Sciatic nerve (tissue), 2 donors: ENCODE measurements around the gene PCBP3. TPM values are rescaled to one million over a fixed set of nuclear protein-coding genes. Genes with fewer than 3 reads are reported as not detected.
"Not testable (repeated sequence)": the region's sequence is repeated elsewhere in the genome, so short reads cannot be mapped to it uniquely, and the experiment has no call there.

Source experiments
- ATAC-seq: fragments of 200-7000 bp; cut with Tn5 transposase; one replicate; pipeline ENCODE4 v1.9.1; 2020; ENCODE audit warnings: mild to moderate bottlenecking, moderate library complexity
- DNase-seq: peaks from one replicate; pipeline ENCODE4 v3.0.0-alpha.2; 2020; ENCODE audit warnings: low spot score
- intact Hi-C: fragments of 100-400 bp; cut with DNase I; formaldehyde crosslinking; loops from one replicate; pipeline ENCODE4 v1.14.2; 2022
- total RNA-seq: library from RNA; stranded (reverse); fragmentation: NEBNext Ultra II Directional; extraction: Animal tissue kit (Norgen Biotek cat#: 25700); gene quantifications from one replicate; pipeline ENCODE4 v1.2.1, GENCODE V29; 2021
- donor health status: DM: no; HTN: no; CAD: no.
- donor health status: DM: no; HTN: no; CAD: no.

PCBP3 gene
- total RNA-seq, 1 donor from 2014 or later, result 14.1 TPM

GRCh38 chr21:45839274-45839673, 195.7 kb downstream of the PCBP3 start:
- DNase-seq (no peak), ATAC-seq (no peak)
- intact Hi-C loops, result no loop called here

DNA sequence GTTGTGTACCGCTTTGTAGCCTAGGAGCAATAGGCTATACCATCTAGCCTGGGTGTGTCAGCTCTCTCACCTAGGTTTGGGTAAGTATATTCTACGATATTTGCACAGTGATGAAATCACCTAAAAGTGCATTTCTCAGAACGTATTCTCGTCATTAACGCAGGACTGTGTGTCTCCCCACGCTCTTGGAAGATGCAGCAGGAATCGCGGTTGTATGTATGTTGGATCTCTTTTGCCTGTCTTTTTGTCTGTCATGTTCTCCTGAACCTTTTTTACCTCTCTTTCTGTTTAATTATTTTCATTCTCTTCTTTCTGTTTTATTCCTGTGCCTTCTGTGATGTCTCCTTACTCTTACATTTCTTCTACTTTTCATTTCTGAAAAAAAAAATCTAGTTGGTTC, 197.5 kb downstream of the PCBP3 start:
- intact Hi-C loops, result no loop called here
- DNase-seq (no peak), ATAC-seq (no peak)

- ATAC-seq (no peak), DNase-seq (no peak)
- intact Hi-C loops, result no loop called here
Measured at GRCh38 chr21:45843426-45843825, 199.9 kb downstream of the PCBP3 start.

DNA sequence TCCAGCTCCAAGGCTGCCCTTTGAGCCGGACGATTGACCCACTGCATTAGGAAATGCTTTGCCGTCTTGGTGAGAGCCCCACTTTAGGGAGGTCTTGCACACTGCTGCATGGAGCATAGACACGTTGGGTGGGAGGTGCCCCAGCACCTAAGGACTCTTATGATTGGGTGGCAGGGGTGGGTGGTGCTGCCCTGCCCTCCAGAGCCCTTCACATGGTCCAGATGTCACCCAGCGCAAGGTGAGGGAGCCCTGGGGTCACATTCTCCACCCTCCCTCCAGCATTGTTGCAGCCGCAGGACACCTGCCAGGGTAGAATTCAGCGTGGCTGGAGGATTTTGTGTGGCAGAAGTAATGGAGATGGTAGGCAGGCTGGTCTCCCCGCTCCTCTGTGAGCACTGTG, 200.7 kb downstream of the PCBP3 start:
- ATAC-seq (no peak), DNase-seq (peak; percentile 36)
- intact Hi-C loops, result no loop called here

DNA sequence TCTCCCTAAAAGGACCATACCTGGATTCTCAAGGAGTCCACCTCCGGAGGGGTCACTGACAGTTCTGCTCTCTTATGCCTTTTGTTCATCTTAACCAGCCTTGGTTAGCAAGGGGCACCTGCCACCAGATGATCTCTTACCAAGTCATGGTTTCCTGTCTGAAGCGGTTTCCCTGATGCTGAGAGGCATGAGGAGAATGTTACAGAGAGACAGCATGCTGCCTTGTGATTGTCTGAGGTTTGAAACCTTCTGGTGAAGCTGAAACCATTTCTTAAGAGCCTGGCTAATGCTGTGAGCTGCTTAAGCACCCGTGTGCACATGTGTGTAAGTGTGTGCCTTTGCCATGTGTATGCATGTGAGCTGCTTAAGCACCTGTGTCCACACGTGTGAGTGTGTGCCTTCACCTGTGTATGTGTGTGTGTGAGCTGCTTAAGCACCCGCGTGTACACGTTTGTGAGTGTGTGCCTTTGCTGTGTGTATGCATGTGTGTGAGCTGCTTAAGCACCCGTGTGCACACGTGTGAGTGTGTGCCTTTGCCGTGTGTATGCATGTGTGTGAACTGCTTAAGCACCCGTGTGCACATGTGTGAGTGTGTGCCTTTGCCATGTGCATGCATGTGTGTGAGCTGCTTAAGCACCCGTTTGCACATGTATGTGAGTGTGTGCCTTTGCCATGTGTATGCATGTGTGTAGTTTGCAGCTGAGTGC, 201.7 kb downstream of the PCBP3 start:
- intact Hi-C loops, result no loop called here
- no peak for ATAC-seq
- DNase-seq, result no peak

GRCh38 chr21:45845770-45846090, 202.2 kb downstream of the PCBP3 start:
- DNase-seq (no peak), ATAC-seq (no peak)
- intact Hi-C loops, result no loop called here

GRCh38 chr21:45846373-45847160, 203.0 kb downstream of the PCBP3 start:
- ATAC-seq (peak; percentile 91), DNase-seq (peak; percentile 61)
- intact Hi-C loops, result no loop called here

- intact Hi-C loops, result no loop called here
- no peak for DNase-seq
- ATAC-seq, result no peak
Measured at GRCh38 chr21:45847870-45848269, 204.3 kb downstream of the PCBP3 start.

DNA sequence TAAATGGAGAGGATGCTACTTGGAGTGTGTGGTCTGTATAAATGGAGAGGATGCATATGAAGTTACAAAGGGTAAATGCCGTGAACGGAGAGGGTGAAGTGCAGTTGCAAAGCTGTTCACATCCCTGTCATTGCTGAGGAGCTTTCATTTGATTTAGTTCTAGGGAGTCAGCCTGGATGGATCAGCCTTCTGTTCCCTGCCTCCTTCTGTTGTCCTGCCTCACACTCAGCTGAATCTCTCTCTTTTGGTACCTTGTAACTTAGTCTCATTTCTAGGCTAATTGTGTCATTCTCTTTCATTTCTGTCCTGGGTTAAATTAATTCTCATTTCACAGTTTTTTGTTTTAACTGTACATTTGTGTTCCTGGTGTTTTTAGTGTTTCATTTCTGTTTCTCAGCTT, 204.8 kb downstream of the PCBP3 start:
- no peak for ATAC-seq
- intact Hi-C loops, result no loop called here
- no peak for DNase-seq

DNA sequence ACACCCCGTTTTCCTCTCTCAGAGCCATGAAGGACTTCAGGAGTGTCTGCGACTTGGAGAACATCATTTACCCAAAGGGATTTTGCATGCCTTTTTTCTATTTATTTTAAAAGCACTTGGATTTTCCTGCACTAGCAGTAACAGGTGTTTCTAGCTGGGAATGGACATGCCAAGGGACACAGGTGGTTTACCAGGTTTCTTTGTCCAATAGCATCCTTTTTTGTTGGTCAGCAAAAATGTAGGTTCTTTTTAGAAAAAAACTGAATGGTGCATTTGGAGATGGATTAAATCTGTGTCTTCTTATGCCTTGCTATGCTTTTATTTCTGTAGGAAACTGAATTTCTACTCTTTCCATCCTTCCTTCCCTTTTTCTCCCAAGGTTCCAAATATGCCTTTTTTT, 205.3 kb downstream of the PCBP3 start:
- intact Hi-C loops, result no loop called here
- no peak for DNase-seq
- no peak for ATAC-seq

GRCh38 chr21:45849651-45850050, 206.1 kb downstream of the PCBP3 start:
- no peak for ATAC-seq
- intact Hi-C loops, result no loop called here
- DNase-seq, result peak; percentile 33

- ATAC-seq (no peak), DNase-seq (peak; percentile 41)
- intact Hi-C loops, result no loop called here
Measured at GRCh38 chr21:45850181-45850580, 206.7 kb downstream of the PCBP3 start.

DNA sequence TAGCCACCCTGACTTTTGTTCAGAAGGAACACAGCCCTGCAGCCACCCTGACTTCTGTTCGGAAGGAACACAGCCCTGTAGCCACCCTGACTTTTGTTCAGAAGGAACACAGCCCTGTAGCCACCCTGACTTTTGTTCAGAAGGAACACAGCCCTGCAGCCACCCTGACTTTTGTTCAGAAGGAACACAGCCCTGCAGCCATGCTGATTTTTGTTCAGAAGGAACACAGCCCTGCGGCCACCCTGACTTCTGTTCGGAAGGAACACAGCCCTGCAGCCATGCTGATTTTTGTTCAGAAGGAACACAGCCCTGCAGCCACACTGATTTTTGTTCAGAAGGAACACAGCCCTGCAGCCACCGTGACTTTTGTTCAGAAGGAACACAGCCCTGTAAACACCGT, 208.9 kb downstream of the PCBP3 start:
- ATAC-seq, intact Hi-C loops, DNase-seq: not testable (repeated sequence)

DNA sequence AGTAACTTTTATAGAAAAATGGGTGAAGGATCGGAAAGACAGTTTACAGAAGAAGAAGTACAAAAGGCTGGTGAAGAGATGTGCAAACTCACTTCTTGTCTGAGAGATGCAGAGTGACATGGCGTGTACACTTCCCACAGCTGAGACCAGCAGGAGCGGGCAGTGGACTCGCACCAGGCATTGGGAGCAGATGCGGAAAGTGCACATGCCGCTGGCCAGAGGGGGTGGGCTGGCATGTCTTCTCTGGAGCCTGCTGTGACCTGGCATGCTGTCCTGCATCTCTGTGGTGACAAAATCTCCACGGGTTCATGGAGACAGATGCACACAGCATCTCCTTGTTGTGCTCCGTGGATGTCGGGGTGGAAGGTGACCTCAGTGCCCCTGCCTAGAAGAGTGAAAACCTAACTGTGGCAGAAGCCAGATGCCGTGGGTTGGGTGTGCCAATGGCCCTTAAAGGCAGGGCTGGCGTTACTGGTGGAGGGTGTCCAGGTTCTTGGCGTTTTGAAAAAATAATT, 209.4 kb downstream of the PCBP3 start:
- intact Hi-C loops, result no loop called here
- ATAC-seq, result no peak
- peak; percentile 32 for DNase-seq

- peak; percentile 34 for DNase-seq
- intact Hi-C loops, result no loop called here
- no peak for ATAC-seq
Measured at GRCh38 chr21:45853703-45854342, 210.3 kb downstream of the PCBP3 start.

GRCh38 chr21:45854690-45855247, 211.2 kb downstream of the PCBP3 start:
- DNase-seq (peak; percentile 31), ATAC-seq (no peak)
- intact Hi-C loops, result no loop called here

- ATAC-seq (no peak), DNase-seq (peak; percentile 30)
- intact Hi-C loops, result no loop called here
Measured at GRCh38 chr21:45855248-45855811, 211.8 kb downstream of the PCBP3 start.

GRCh38 chr21:45856442-45856841, 212.9 kb downstream of the PCBP3 start:
- DNase-seq (peak; percentile 15), ATAC-seq (no peak)
- intact Hi-C loops, result no loop called here

GRCh38 chr21:45856906-45857305, 213.4 kb downstream of the PCBP3 start:
- ATAC-seq (no peak), DNase-seq (no peak)
- intact Hi-C loops, result no loop called here
